Measurements from ENCODE around the gene SLC11A2.

The SLC11A2 gene

DNA sequence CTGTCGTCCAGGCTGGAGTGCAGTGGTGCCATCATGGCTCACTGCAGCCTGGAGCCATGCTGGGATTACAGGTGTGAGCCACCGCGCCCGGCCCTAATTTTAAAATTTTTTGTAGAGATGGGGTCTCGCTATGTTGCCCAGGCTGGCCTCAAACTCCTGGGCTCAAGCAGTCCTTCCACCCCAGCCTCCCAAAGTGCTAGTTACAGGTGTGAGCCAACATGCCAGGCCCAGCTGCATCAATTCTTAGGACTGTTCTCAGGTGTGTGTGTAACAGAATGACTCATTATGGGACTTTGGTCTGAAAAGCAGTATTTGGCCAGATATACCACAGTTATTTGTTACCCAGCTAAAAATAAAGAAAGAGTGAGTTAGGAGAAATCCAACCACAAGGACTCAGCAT is 39.3 kb upstream of the SLC11A2 start:
- in situ Hi-C loops (cut with HindIII; ENCODE audit: low sequenced_read_pairs): no loop called here
- TF ChIP-seq, protein P1, sequence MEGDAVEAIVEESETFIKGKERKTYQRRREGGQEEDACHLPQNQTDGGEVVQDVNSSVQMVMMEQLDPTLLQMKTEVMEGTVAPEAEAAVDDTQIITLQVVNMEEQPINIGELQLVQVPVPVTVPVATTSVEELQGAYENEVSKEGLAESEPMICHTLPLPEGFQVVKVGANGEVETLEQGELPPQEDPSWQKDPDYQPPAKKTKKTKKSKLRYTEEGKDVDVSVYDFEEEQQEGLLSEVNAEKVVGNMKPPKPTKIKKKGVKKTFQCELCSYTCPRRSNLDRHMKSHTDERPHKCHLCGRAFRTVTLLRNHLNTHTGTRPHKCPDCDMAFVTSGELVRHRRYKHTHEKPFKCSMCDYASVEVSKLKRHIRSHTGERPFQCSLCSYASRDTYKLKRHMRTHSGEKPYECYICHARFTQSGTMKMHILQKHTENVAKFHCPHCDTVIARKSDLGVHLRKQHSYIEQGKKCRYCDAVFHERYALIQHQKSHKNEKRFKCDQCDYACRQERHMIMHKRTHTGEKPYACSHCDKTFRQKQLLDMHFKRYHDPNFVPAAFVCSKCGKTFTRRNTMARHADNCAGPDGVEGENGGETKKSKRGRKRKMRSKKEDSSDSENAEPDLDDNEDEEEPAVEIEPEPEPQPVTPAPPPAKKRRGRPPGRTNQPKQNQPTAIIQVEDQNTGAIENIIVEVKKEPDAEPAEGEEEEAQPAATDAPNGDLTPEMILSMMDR (IDR thresholded peaks at IDR 0.05; ENCODE audit: low read depth, low read length, missing control alignments): no peak

DNA sequence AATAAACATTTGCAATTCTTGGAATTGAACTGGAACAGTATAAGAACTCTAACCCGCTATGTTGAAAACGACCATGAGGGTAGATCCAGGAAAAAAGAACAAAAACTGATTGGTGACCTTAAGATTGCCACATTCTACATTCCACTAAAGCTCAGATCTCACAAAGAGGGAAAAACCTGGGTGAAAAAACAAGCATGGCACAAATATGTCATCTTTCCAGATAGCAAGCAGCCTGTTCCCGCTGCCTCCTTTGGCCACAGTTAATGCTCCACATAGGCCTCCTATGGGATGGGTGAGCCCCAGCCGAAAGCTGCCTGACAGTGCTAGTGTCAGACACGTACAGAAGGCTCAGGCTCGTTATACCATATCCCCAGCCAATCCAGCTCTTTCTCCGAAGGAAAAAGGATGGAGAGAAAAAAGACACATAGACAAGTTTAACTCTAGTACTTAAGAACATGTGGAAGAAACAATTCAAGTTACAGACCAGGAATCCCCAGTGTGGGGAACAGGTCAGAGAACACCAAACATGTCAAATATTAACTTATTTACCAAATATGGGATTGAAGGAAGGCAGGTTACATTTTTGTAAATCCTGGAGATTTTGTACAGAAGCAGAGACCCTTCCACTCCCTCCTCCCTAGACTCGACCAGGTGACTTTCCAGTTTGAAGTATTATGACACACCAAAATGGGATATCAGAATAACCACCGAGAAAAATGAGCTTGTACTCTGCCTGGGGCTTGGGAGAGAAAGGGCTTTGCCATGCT is 36.6 kb upstream of the SLC11A2 start:
- H3K4me3 ChIP-seq (ENCODE audit: low read depth, low read length): no peak overlapping the region
- in situ Hi-C loops (cut with HindIII; ENCODE audit: low sequenced_read_pairs): no loop called here
- TF ChIP-seq, protein P1 (IDR thresholded peaks at IDR 0.05; ENCODE audit: low read depth, low read length, missing control alignments): no peak
- no peak for DNase-seq (ENCODE audit: low read depth)

More for the DNA sequence above, 39.3 kb upstream of the SLC11A2 start:
- no peak for DNase-seq (ENCODE audit: low read depth)
- H3K4me3 ChIP-seq (ENCODE audit: low read depth, low read length): no peak overlapping the region

DNA sequence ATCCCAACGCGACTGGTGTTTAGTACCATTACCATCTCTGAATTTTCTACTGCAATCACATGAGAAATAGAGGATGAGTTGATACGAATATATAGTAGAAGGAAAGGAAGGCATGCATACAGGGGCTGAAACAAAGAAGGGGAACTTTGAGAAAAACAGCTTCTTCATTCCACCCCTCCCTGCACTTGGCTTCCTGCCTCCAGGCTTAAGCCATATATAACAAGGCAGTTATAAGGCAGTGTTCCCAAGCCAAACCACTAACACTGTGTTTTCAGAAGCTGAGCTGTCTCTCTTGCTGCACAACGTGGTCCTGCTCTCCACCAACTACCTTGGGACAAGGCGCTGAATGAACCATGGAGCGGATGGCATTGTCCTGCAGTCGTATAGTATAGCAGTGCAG is 32.9 kb upstream of the SLC11A2 start:
- DNase-seq (ENCODE audit: low read depth): no peak
- in situ Hi-C loops (cut with HindIII; ENCODE audit: low sequenced_read_pairs): no loop called here
- H3K4me3 ChIP-seq (ENCODE audit: low read depth, low read length): no peak overlapping the region
- TF ChIP-seq, protein P1 (IDR thresholded peaks at IDR 0.05; ENCODE audit: low read depth, low read length, missing control alignments): no peak

DNA sequence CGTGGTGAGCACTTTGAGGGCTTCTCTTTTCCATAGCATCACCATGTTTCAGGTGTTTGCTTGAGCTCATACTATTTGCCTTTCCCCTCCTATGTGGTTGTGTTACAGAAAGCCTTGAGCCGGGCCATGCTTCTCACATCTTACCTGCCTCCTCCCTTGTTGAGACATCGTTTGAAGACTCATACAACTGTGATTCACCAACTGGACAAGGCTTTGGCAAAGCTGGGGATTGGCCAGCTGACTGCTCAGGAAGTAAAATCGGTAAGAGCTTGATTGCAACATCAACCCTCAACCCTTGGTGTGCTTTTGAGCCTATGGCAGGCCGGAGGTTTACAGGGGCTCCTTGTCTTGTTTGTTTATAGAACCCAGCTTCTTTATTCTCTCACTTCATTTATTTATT is 30.1 kb upstream of the SLC11A2 start:
- no peak overlapping the region for H3K4me3 ChIP-seq (ENCODE audit: low read depth, low read length)
- DNase-seq (ENCODE audit: low read depth): no peak
- in situ Hi-C loops (cut with HindIII; ENCODE audit: low sequenced_read_pairs): no loop called here
- TF ChIP-seq, protein P1 (IDR thresholded peaks at IDR 0.05; ENCODE audit: low read depth, low read length, missing control alignments): no peak

DNA sequence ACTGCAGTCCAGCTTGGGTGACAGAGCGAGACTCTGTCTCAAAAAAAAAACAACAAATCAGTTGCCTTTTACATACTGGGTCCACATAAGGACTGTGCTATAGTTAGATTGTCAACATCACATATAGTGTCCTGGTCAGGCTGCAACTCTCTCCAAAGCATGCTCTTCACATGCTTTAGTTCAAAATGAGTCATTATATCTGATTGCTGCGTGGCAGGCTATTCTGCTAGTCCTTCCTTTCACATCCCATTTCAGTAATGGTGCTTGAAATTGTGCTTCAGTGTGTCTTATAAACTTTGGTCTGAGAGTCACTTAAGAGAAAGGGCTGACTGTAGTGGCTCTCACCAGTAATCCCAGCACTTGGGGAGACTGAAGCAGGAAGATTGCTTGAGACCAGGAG is 28.9 kb upstream of the SLC11A2 start:
- H3K4me3 ChIP-seq (ENCODE audit: low read depth, low read length): no peak overlapping the region
- TF ChIP-seq, protein P1 (IDR thresholded peaks at IDR 0.05; ENCODE audit: low read depth, low read length, missing control alignments): no peak
- in situ Hi-C loops (cut with HindIII; ENCODE audit: low sequenced_read_pairs): no loop called here
- DNase-seq (ENCODE audit: low read depth): no peak

DNA sequence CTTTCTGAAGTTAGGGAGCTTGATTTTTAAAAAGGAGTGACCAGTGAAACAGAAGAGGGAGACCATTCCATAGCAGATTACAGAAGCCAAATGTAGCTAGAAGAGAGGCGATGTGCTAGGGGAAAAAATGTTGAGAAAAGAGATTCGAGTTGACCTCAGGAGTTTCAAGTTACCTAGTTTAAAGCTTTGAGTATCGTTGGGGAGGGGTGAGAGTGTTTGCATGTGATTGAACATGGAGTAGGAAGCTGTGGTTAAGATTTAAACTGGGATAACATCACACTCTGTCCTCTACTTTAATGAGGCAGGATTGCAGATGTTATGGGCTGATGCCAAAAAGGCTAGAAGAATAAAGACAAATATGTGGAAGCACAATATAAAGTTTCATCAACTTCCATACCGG is 25.6 kb upstream of the SLC11A2 start:
- DNase-seq (ENCODE audit: low read depth): no peak
- no peak overlapping the region for H3K4me3 ChIP-seq (ENCODE audit: low read depth, low read length)
- TF ChIP-seq, protein P1 (IDR thresholded peaks at IDR 0.05; ENCODE audit: low read depth, low read length, missing control alignments): no peak
- in situ Hi-C loops (cut with HindIII; ENCODE audit: low sequenced_read_pairs): no loop called here

All from astrocyte of the cerebellum (primary cell).